SK-N-SH (cell line): ENCODE results near the gene ATP6V1B1. TPM values are rescaled to one million over a fixed set of nuclear protein-coding genes. Genes with fewer than 3 reads are reported as not detected.

Source experiments
- CTCF ChIA-PET: fragments of 300-600, 350-600 bp; formaldehyde crosslinking; extraction: SDS; loops from one replicate; lab custom pipeline; 2021; lab: Yijun Ruan, JAX
- POLR2A ChIA-PET: fragments of 350-600 bp; sonication (Branson Sonifier 250); formaldehyde crosslinking; extraction: SDS; loops from one replicate; lab custom pipeline; 2020; ENCODE audit warnings: antibody characterized with exemption, inconsistent platforms; lab: Yijun Ruan, JAX
- DNase-seq: peaks from one replicate; pipeline ENCODE4 v3.0.0; 2012
- H2AFZ ChIP-seq: fragments of 200-600 bp; sonication (generic); 2 replicates; pipeline ENCODE4 v1.8.1; 2016; ENCODE audit warnings: antibody characterized with exemption, mild to moderate bottlenecking, low read depth
- H3F3A ChIP-seq: fragments of 200-600 bp; sonication (generic); replicated peaks from 2 replicates; pipeline ENCODE3; 2016; ENCODE audit warnings: antibody characterized with exemption, mild to moderate bottlenecking; ENCODE audit not compliant: insufficient read depth
- H3K27ac ChIP-seq, 2 experiments: fragments of 200-500 bp in 1 of 2; fragments of 200-600 bp in 1 of 2; sonication (Bioruptor generic) in 1 of 2; sonication (generic), shearing (Covaris generic) in 1 of 2; 2 replicates each; pipeline versions ENCODE4 v1.5.1 to v1.6.1; 2014 to 2016; ENCODE audit warnings: low read depth in 2 of 2, inconsistent platforms in 1 of 2, low read length in 1 of 2, mild to moderate bottlenecking in 1 of 2, mixed read lengths in 1 of 2
- H3K27me3 ChIP-seq: fragments of 200-600 bp; sonication (generic), shearing (Covaris generic); 2 replicates; pipeline ENCODE4 v1.6.1; 2016; ENCODE audit warnings: mixed run types; ENCODE audit not compliant: insufficient read depth
- H3K36me3 ChIP-seq, 2 experiments: fragments of 200-500 bp in 1 of 2; fragments of 200-600 bp in 1 of 2; sonication (Bioruptor generic) in 1 of 2; sonication (generic) in 1 of 2; replicated peaks in 1 of 2; 2 replicates each; pipeline versions ENCODE3 to v1.5.1; 2014 to 2016; ENCODE audit warnings: low read length in 1 of 2, mild to moderate bottlenecking in 1 of 2; ENCODE audit not compliant: insufficient read depth in 2 of 2, control insufficient read depth in 1 of 2
- H3K4me1 ChIP-seq, 2 experiments: fragments of 200-500 bp in 1 of 2; fragments of 200-600 bp in 1 of 2; sonication (Bioruptor generic) in 1 of 2; sonication (generic), shearing (Covaris generic) in 1 of 2; 2 replicates each; pipeline versions ENCODE4 v1.5.1 to v1.6.1; 2014 to 2016; ENCODE audit warnings: low read depth in 1 of 2, low read length in 1 of 2, mixed run types in 1 of 2; ENCODE audit not compliant: insufficient read depth in 2 of 2, control insufficient read depth in 1 of 2
- H3K4me2 ChIP-seq: fragments of 200-600 bp; sonication (generic), shearing (Covaris generic); 2 replicates; pipeline ENCODE4 v1.6.1; 2017; ENCODE audit warnings: mixed run types
- H3K4me3 ChIP-seq, 2 experiments: fragments of 200-500 bp in 1 of 2; fragments of 200-600 bp in 1 of 2; sonication (Bioruptor generic) in 1 of 2; sonication (generic), shearing (Covaris generic) in 1 of 2; 2 replicates each; pipeline versions ENCODE4 v1.5.1 to v1.8.1; 2014 to 2016; ENCODE audit warnings: low read depth in 2 of 2, inconsistent platforms in 1 of 2, low read length in 1 of 2, mild to moderate bottlenecking in 1 of 2, mixed read lengths in 1 of 2, moderate library complexity in 1 of 2
- H3K79me2 ChIP-seq: fragments of 200-600 bp; sonication (generic); 2 replicates; pipeline ENCODE4 v1.8.1; 2017; ENCODE audit warnings: mild to moderate bottlenecking; ENCODE audit not compliant: insufficient read depth
- H3K9ac ChIP-seq: fragments of 200-600 bp; sonication (generic); 2 replicates; pipeline ENCODE4 v1.6.1; 2017; ENCODE audit warnings: mixed run types
- H3K9me2 ChIP-seq: fragments of 200-600 bp; sonication (generic); 2 replicates; pipeline ENCODE4 v1.6.1; 2017; ENCODE audit warnings: mixed run types
- H3K9me3 ChIP-seq: fragments of 200-600 bp; sonication (generic); 2 replicates; pipeline ENCODE4 v1.6.1; 2017; ENCODE audit warnings: mixed run types, mild to moderate bottlenecking, moderate library complexity
- H4K20me1 ChIP-seq: fragments of 200-600 bp; sonication (generic); 2 replicates; pipeline ENCODE4 v1.6.1; 2017; ENCODE audit warnings: mild to moderate bottlenecking, mixed run types; ENCODE audit not compliant: insufficient read depth
- GABPA ChIP-seq: IDR thresholded peaks from 2 replicates; pipeline ENCODE4 v1.4.0; 2012; ENCODE audit warnings: low read depth, mild to moderate bottlenecking
- GATA2 ChIP-seq: sonication (generic); formaldehyde crosslinking; IDR thresholded peaks from 2 replicates; pipeline ENCODE4 v1.5.0; 2020; ENCODE audit warnings: mild to moderate bottlenecking, missing genetic modification reagents
- MEF2A ChIP-seq: IDR thresholded peaks from 2 replicates; pipeline ENCODE4 v1.4.0; 2012; ENCODE audit warnings: low read depth, borderline replicate concordance
- MXI1 ChIP-seq: IDR thresholded peaks from 2 replicates; pipeline ENCODE4 v1.6.1; 2012; ENCODE audit warnings: mild to moderate bottlenecking, low read depth, low read length, improper control_type of control experiment
- POLR2AphosphoS5 ChIP-seq: IDR thresholded peaks from 2 replicates; pipeline ENCODE4 v1.6.1; 2012; ENCODE audit warnings: low read depth, low read length
- RAD21 ChIP-seq: IDR thresholded peaks from 2 replicates; pipeline ENCODE4 v1.6.1; 2012; ENCODE audit warnings: mild to moderate bottlenecking, low read length
- TCF12 ChIP-seq: IDR thresholded peaks from 2 replicates; pipeline ENCODE4 v1.4.0; 2012
- YY1 ChIP-seq: IDR thresholded peaks from 2 replicates; pipeline ENCODE4 v1.4.0; 2012; ENCODE audit warnings: low read depth, mild to moderate bottlenecking
- WGBS: methylation state at CpG from one replicate; pipeline ENCODE4 v1.1.6; 2017; ENCODE audit warnings: low lambda C conversion rate; 5-methylcytosine and 5-hydroxymethylcytosine counted together
- polyA plus RNA-seq, 3 experiments: library from polyadenylated mRNA; depleted of rRNA; stranded (reverse); fragments of >200 nt; gene quantifications; 2 replicates each; pipeline ENCODE4 v1.2.3, GENCODE V29; 2012
- TF ChIP-seq, protein P1 (sequence below): fragments of 150-350 bp; IDR thresholded peaks from 2 replicates; pipeline ENCODE4 v1.6.1; 2017; ENCODE audit warnings: antibody characterized with exemption, low read length, low read depth, borderline replicate concordance
- TF ChIP-seq, protein P2 (sequence below): IDR thresholded peaks from 2 replicates; pipeline ENCODE4 v1.6.1; 2012; ENCODE audit warnings: mild to moderate bottlenecking, low read depth, low read length, moderate library complexity
- TF ChIP-seq, protein P3 (sequence below): IDR thresholded peaks from 2 replicates; pipeline ENCODE4; 2012

The ATP6V1B1 gene
- polyA plus RNA-seq, 1 of the 3 experiments (the other 2 are of a cell fraction) = 4.9 TPM

DNA sequence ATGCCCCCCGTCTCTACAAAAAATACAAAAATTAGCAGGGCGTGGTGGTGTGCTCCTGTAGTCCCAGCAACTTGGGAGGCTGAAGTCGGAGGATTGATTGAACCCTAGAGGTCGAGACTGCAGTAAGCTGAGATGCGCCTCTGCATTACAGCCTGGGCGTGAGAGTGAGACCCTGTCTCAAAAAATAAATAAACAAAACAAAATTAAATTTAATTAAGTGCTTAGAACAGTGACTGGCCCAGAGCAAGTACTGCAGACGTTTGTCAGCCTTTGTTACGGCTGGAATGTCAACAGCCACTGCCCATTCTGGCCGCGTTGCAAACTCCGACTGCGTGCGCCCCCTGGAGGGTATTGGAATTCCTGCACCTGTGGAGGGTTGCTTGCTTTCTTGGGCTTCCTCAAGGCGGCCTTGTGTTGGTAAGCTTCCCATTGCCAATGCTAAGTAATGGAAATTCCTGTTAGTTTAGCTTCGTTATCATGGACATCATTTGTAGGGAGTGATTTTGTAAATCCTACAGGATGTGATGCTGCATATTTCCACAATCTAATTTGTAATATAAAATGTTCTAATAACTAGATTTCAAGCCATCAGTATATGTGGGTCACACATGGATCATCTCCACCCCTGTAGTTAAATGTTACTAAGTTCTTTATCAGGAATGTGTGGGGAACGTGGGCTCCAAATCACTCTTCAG lies 15.9 kb upstream of the ATP6V1B1 start (continued):
- TF ChIP-seq, protein P1, sequence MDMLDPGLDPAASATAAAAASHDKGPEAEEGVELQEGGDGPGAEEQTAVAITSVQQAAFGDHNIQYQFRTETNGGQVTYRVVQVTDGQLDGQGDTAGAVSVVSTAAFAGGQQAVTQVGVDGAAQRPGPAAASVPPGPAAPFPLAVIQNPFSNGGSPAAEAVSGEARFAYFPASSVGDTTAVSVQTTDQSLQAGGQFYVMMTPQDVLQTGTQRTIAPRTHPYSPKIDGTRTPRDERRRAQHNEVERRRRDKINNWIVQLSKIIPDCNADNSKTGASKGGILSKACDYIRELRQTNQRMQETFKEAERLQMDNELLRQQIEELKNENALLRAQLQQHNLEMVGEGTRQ = no peak
- TF ChIP-seq POLR2AphosphoS5 (no peak), YY1 (no peak), RAD21 (peak; percentile 82), GATA2 (CRISPR knock-in tag) (no peak)
- TF ChIP-seq, protein P2, sequence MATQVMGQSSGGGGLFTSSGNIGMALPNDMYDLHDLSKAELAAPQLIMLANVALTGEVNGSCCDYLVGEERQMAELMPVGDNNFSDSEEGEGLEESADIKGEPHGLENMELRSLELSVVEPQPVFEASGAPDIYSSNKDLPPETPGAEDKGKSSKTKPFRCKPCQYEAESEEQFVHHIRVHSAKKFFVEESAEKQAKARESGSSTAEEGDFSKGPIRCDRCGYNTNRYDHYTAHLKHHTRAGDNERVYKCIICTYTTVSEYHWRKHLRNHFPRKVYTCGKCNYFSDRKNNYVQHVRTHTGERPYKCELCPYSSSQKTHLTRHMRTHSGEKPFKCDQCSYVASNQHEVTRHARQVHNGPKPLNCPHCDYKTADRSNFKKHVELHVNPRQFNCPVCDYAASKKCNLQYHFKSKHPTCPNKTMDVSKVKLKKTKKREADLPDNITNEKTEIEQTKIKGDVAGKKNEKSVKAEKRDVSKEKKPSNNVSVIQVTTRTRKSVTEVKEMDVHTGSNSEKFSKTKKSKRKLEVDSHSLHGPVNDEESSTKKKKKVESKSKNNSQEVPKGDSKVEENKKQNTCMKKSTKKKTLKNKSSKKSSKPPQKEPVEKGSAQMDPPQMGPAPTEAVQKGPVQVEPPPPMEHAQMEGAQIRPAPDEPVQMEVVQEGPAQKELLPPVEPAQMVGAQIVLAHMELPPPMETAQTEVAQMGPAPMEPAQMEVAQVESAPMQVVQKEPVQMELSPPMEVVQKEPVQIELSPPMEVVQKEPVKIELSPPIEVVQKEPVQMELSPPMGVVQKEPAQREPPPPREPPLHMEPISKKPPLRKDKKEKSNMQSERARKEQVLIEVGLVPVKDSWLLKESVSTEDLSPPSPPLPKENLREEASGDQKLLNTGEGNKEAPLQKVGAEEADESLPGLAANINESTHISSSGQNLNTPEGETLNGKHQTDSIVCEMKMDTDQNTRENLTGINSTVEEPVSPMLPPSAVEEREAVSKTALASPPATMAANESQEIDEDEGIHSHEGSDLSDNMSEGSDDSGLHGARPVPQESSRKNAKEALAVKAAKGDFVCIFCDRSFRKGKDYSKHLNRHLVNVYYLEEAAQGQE = no peak

DNA sequence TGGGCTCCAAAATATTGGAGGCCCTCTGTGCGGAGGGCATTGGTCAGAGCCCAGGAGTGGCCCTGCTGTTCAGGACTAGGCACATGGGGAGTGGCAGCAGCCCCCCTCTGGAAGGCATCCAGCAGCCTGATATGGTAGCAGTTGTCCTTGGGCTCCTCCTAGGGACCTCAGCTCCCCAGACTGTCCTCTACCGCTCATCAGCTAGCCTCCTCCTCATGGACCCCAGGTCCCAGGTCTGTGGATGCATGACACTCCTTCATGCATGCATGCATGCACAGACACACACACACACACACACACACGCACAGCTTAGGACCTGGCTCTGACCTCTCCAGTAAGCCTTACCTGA lies 15.4 kb upstream of the ATP6V1B1 start:
- Histone ChIP-seq H3K9me3 (no peaks in the 10 kb centered on the region), H3K9ac (no peak overlapping the region), H3K36me3 (no peaks in the 10 kb centered on the region), H3K4me3 (no peak overlapping the region), H3K27ac (no peak overlapping the region), H4K20me1 (no peaks in the 10 kb centered on the region), H3K4me2 (no peak overlapping the region), H2AFZ (no peak overlapping the region), H3K27me3 (no peaks in the 10 kb centered on the region), H3K4me1 (no peaks in the 10 kb centered on the region), H3K79me2 (no peaks in the 10 kb centered on the region), H3K9me2 (no peaks in the 10 kb centered on the region), H3F3A (no peaks in the 10 kb centered on the region)
- DNase-seq = no peak
- WGBS = 95% methylated on average over 3 of the region's 3 CpGs
- POLR2A ChIA-PET = no interaction called here
- TF ChIP-seq GABPA = no peak
- no peak for TF ChIP-seq MEF2A
- TF ChIP-seq MXI1 = no peak
- TF ChIP-seq, protein P3, sequence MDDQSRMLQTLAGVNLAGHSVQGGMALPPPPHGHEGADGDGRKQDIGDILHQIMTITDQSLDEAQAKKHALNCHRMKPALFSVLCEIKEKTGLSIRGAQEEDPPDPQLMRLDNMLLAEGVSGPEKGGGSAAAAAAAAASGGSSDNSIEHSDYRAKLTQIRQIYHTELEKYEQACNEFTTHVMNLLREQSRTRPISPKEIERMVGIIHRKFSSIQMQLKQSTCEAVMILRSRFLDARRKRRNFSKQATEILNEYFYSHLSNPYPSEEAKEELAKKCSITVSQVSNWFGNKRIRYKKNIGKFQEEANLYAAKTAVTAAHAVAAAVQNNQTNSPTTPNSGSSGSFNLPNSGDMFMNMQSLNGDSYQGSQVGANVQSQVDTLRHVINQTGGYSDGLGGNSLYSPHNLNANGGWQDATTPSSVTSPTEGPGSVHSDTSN = no peak
- no peak for TF ChIP-seq TCF12
- CTCF ChIA-PET = interaction anchor here (0.6 to 15.2 kb wide), 33 partner anchors 8 to 246 kb away, joined by 3 to 211 read pairs (median 4); partner anchors contain the start of genes ATP6V1B1, CLEC4F and FIGLA
